Common myeloid progenitor, CD34-positive (primary cell): Measurements from ENCODE around the gene PTK6.

ENCODE experiments used
- CTCF ChIA-PET: fragments of 350-600 bp; sonication (Branson Sonifier 250); formaldehyde crosslinking; loops from one replicate; lab custom pipeline; 2021; ENCODE audit warnings: antibody characterized with exemption; lab: Charles Lee
- POLR2A ChIA-PET: fragments of 350-600 bp; sonication (Branson Sonifier 250); formaldehyde crosslinking; loops from one replicate; lab custom pipeline; 2021; ENCODE audit warnings: antibody characterized with exemption; lab: Charles Lee
- DNase-seq, 3 donors: peaks; one replicate each; pipeline versions ENCODE4 v3.0.0 to v3.0.0-alpha.2; 2013
- H3K27ac ChIP-seq, 2 experiments: 1 replicate in 1 of 2; 2 replicates in 1 of 2; pipeline ENCODE4 v1.7.0; 2013; ENCODE audit warnings: inconsistent platforms in 2 of 2, low read length in 2 of 2, mild to moderate bottlenecking in 2 of 2, low read depth in 1 of 2, moderate library complexity in 1 of 2; ENCODE audit not compliant: severe bottlenecking in 2 of 2, insufficient read depth in 1 of 2, poor library complexity in 1 of 2
- H3K27me3 ChIP-seq, 5 experiments: replicated peaks in 2 of 5; 1 replicate in 3 of 5; 2 replicates in 2 of 5; pipeline versions ENCODE4 v1.6.1 to v1.7.0; 2013; ENCODE audit warnings: low read length in 4 of 5, mild to moderate bottlenecking in 2 of 5, moderate library complexity in 2 of 5, inconsistent platforms in 1 of 5; ENCODE audit not compliant: insufficient read depth in 5 of 5, control insufficient read depth in 4 of 5
- H3K36me3 ChIP-seq, 4 experiments: 1 replicate in 2 of 4; 2 replicates in 2 of 4; pipeline versions ENCODE4 v1.6.1 to v1.7.0; 2013; ENCODE audit warnings: low read length in 3 of 4, control low read depth in 1 of 4, mild to moderate bottlenecking in 1 of 4; ENCODE audit not compliant: control insufficient read depth in 4 of 4, insufficient read depth in 4 of 4
- H3K4me1 ChIP-seq, 4 experiments: 1 replicate in 3 of 4; 2 replicates in 1 of 4; pipeline versions ENCODE4 v1.6.1 to v1.7.1; 2013; ENCODE audit warnings: low read length in 3 of 4, mild to moderate bottlenecking in 3 of 4, control low read depth in 1 of 4, inconsistent platforms in 1 of 4, moderate library complexity in 1 of 4; ENCODE audit not compliant: control insufficient read depth in 4 of 4, insufficient read depth in 4 of 4; ENCODE audit errors: control extremely low read depth in 1 of 4
- H3K4me3 ChIP-seq, 7 experiments: 1 replicate in 4 of 7; 2 replicates in 3 of 7; pipeline versions ENCODE4 v1.5.1 to v1.7.0; 2013; ENCODE audit warnings: mild to moderate bottlenecking in 7 of 7, low read length in 6 of 7, moderate library complexity in 6 of 7, inconsistent platforms in 2 of 7, low read depth in 2 of 7, control low read depth in 1 of 7; ENCODE audit not compliant: insufficient read depth in 4 of 7, control insufficient read depth in 1 of 7; ENCODE audit errors: extremely low read depth in 1 of 7
- H3K9me3 ChIP-seq, 5 experiments: 1 replicate in 4 of 5; 2 replicates in 1 of 5; pipeline versions ENCODE4 v1.6.1 to v1.7.1; 2013; ENCODE audit warnings: low read length in 4 of 5, mild to moderate bottlenecking in 2 of 5, inconsistent platforms in 1 of 5, low read depth in 1 of 5, moderate library complexity in 1 of 5; ENCODE audit not compliant: control insufficient read depth in 4 of 5, insufficient read depth in 2 of 5; ENCODE audit errors: control extremely low read depth in 1 of 5
- WGBS: methylation state at CpG from one replicate; pipeline ENCODE4 v1.1.5; 2013; ENCODE audit not compliant: insufficient coverage; 5-methylcytosine and 5-hydroxymethylcytosine counted together

PTK6 gene

DNA sequence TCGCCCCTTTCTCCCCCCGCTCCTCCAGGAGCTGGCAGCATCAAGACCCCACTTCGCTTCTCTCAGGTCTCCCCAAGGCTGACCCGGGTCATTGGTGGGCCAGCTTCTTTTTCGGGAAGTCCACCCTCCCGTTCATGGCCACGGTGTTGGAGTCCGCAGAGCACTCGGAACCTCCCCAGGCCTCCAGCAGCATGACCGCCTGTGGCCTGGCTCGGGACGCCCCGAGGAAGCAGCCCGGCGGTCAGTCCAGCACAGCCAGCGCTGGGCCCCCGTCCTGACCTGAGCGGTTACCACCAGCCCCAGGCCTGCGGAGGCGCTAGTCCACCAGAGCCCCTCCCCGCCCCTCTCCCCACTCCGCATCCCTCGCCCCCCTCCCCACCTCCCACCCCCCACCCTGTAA, 15.6 kb downstream of the PTK6 start:
- ChIA-PET POLR2A (interaction anchor here (0.6 to 2.0 kb wide), 3 partner anchors 10 to 264 kb away, joined by 3 to 7 read pairs (median 4); no protein-coding TSS in a partner anchor), CTCF (interaction anchor here (1.3 to 4.7 kb wide), 5 partner anchors 9 to 85 kb away, joined by 3 to 31 read pairs (median 12); partner anchors contain the start of gene PTK6)
- WGBS: 78% methylated on average over 10 of the region's 23 CpGs
- DNase-seq: no peak
- Histone ChIP-seq H3K4me1 (peaks cover 4 to 28% (median 27%) of the 10 kb centered on the region in 4 experiments), H3K27ac (peak overlapping the region in 1 of 2 experiments; percentile 64), H3K9me3 (peaks cover 0 to 11% (median 6%) of the 10 kb centered on the region in 5 experiments), H3K4me3 (peak overlapping the region; percentile 52 to 83 (median 76)), H3K27me3 (no peaks in the 10 kb centered on the region), H3K36me3 (peaks cover 2 to 16% (median 9%) of the 10 kb centered on the region in 4 experiments)

DNA sequence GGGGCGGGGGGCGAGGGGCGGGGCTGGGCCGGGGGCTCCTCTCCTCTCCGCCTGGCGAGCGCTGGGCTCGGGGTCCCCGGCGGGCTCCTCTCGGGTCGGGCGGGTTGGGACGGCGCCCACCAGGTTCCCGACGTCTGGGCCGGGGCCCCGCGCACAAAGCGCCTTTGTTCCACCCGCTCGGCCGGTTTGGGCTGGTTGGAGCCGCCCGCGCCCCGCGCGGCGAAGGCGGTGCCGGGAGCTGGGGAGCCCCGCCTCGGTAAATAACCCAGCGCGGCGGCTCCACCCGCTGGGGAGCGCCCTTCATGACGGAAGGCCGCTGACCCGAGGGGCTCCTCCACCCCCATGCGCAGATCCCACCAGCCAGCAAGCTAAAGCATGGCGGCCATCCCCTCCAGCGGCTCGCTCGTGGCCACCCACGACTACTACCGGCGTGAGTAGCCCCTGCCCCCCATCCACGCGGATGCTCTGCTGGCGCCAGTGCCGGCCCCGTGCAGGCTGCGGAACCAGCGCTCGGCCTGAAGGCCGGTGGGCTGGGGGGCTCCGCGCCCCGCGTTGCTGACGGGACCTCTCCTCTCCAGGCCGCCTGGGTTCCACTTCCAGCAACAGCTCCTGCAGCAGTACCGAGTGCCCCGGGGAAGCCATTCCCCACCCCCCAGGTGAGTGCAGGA, 16.1 kb downstream of the PTK6 start:
- DNase-seq: peak; percentile 52 to 72 (median 69)
- WGBS: 1% methylated on average over 38 of the region's 68 CpGs
- CTCF ChIA-PET: interaction anchor here (1.0 to 4.7 kb wide), 6 partner anchors 10 to 84 kb away, joined by 3 to 31 read pairs (median 8); partner anchors contain the start of gene PTK6

DNA sequence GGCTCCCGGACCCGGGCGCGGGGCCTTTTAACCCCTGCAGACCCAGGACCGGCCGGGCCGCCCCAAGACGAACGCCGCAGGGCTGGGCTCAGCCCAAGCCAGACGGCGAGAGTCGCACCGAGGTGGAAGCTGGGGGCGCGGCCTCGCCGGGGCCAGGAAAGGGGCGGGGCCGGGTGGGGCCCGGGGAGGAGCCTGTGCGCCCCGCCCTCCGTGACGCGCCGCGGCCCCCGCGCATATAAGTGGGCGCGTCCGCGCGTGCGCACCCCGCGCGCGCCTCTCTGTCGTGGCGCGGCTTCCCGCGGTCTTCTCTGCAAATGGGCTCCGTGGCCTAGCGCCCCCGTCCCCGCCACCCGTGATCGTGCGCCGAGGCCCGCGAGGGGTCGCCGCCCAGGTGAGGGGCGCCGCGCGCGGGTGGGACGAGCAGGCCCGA, 16.7 kb downstream of the PTK6 start, which contains the start of gene PPDPF:
Gene PPDPF, plus strand, starts transcription at position 262 of the 430 bp plus-strand sequence. CDS start 544 bp downstream, outside the sequence.
- Histone ChIP-seq H3K4me1 (peaks cover 0 to 28% (median 21%) of the 10 kb centered on the region in 4 experiments), H3K36me3 (peaks cover 2 to 16% (median 9%) of the 10 kb centered on the region in 4 experiments), H3K4me3 (peak within 1 kb of the TSS; percentile 52 to 83 (median 76)), H3K9me3 (peaks cover 0 to 11% (median 6%) of the 10 kb centered on the region in 5 experiments), H3K27ac (peak within 1 kb of the TSS in 1 of 2 experiments; percentile 64), H3K27me3 (no peaks in the 10 kb centered on the region)
- CTCF ChIA-PET: interaction anchor here (1.0 to 4.7 kb wide), 6 partner anchors 10 to 84 kb away, joined by 3 to 31 read pairs (median 8); partner anchors contain the start of gene PTK6
- POLR2A ChIA-PET: interaction anchor here (0.6 to 2.0 kb wide), 2 partner anchors 12 to 24 kb away, joined by 3 to 7 read pairs; no protein-coding TSS in a partner anchor
- under 1% methylated on average over 59 of the region's 64 CpGs for WGBS
- DNase-seq: peak; percentile 74 to 88 (median 88)

More for the DNA sequence above, 16.1 kb downstream of the PTK6 start:
- H3K4me1 ChIP-seq: peaks cover 1 to 28% (median 25%) of the 10 kb centered on the region in 4 experiments
- POLR2A ChIA-PET: interaction anchor here (0.6 to 2.0 kb wide), 4 partner anchors 11 to 265 kb away, joined by 3 to 7 read pairs (median 4); no protein-coding TSS in a partner anchor
- peak overlapping the region in 1 of 2 experiments; percentile 64 for H3K27ac ChIP-seq
- no peaks in the 10 kb centered on the region for H3K27me3 ChIP-seq
- peaks cover 0 to 11% (median 6%) of the 10 kb centered on the region in 5 experiments for H3K9me3 ChIP-seq
- peak overlapping the region; percentile 52 to 83 (median 76) for H3K4me3 ChIP-seq
- peaks cover 2 to 16% (median 9%) of the 10 kb centered on the region in 4 experiments for H3K36me3 ChIP-seq

DNA sequence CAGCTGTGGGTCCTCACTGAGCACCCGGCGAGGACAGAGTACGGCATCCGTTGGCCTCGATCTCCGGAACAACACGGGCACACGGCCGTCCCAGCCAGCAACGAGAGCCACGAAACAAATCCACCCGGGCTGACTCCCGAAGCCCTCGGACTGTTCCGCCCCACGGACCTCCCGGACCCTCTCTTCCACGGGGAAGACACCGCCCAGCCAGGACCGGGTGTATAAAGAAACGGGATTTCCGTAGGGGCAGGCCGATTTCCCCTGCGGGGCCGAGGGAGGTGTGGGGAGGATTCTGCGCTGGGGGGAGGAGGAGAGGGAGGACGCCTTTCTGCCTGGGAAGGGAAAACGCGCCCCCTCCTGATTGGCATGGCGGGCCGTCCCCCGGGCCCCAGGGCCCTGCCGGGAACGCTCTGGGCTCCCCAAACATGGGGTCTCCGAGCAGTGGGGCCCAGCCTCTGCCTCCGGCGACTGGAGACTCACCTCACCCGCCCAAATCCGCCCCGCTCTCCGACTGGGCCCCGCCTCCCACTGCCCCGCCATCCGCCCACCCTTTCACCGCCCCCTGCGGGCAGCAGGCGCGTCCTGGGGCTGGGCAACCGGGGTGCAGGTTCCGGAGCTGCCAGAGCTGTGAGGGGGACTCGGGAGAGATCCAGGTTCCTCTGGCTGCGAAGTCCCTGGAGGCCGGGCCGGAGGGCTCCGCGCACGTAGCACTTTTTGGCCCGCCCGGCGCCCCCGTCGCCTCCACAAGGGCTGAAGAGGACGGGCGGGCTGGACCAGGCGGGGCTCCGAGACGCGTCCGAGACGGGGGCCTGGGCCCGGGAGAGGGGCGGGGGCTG, 17.3 kb downstream of the PTK6 start:
- Histone ChIP-seq H3K4me1 (peaks cover 0 to 28% (median 21%) of the 10 kb centered on the region in 4 experiments), H3K4me3 (peak overlapping the region; percentile 35 to 83 (median 76)), H3K36me3 (peaks cover 2 to 16% (median 9%) of the 10 kb centered on the region in 4 experiments), H3K27ac (no peak overlapping the region), H3K9me3 (peaks cover 0 to 11% (median 6%) of the 10 kb centered on the region in 5 experiments), H3K27me3 (no peaks in the 10 kb centered on the region)
- ChIA-PET POLR2A (interaction anchor here (2.0 kb wide), 1 partner anchor 23 kb away, joined by 7 read pairs; no protein-coding TSS in a partner anchor), CTCF (interaction anchor here (1.0 to 4.8 kb wide), 6 partner anchors 11 to 78 kb away, joined by 4 to 31 read pairs (median 12); partner anchors contain the start of gene PTK6)
- under 1% methylated on average over 55 of the region's 72 CpGs for WGBS
- peak; percentile 59 to 77 (median 67) for DNase-seq

DNA sequence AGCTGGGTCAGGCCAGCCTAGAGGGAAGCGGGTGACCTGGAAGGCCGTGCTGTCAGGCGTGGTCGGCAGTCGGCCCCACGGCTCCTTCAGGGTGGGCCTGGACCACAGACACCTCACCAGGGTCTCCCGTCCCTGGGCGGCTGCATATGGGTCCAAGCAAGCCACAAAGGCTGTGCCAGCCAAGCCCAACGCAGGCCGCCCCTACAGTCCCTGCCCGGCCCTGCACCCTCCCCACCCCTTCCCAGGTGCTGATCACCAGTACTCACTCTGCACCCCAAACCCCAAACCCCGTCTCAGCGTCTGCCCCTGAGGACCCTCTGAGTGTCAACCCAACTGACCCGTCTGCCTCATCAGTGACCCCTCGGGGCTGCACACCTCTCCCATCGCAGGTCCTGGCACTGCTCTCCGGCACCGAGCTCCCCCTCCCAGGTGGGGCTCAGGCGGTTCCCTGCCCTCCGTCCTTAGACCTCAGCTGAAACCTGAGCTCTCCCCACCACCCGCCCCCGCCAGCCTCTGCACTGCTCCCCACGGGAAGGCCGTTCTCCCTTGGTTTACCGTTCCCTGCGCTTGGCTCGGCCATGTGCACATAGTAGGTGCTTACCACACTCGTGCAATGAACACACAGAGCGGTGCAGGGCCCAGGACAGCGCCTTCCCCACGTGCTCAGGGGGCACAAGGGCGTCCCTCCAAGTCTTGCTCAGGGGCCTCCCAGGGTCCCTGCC, 18.1 kb downstream of the PTK6 start:
- peaks cover 2 to 16% (median 9%) of the 10 kb centered on the region in 4 experiments for H3K36me3 ChIP-seq
- H3K4me3 ChIP-seq: peak overlapping the region in 4 of 7 experiments; percentile 53 to 83 (median 76)
- POLR2A ChIA-PET: interaction anchor here (0.6 kb wide), 1 partner anchor 293 kb away, joined by 4 read pairs; no protein-coding TSS in a partner anchor
- peaks cover 0 to 28% (median 21%) of the 10 kb centered on the region in 4 experiments for H3K4me1 ChIP-seq
- no peaks in the 10 kb centered on the region for H3K27me3 ChIP-seq
- no peak overlapping the region for H3K27ac ChIP-seq
- 83% methylated on average over 32 of the region's 32 CpGs for WGBS
- no peak for DNase-seq
- CTCF ChIA-PET: interaction anchor here (4.7 to 4.8 kb wide), 2 partner anchors 18 to 22 kb away, joined by 16 to 31 read pairs; partner anchors contain the start of gene PTK6
- H3K9me3 ChIP-seq: peaks cover 0 to 15% (median 8%) of the 10 kb centered on the region in 5 experiments
